GM19438 (cell line): ENCODE data around the gene TBRG4.

Experiments
- ATAC-seq: cut with Tn5 transposase; IDR thresholded peaks from one replicate; pipeline ENCODE4 v1.9.1; 2021; ENCODE audit warnings: low read depth; ENCODE audit not compliant: unreplicated experiment

Gene TBRG4

GRCh38 chr7:45099891-45100760 lies 11.4 kb downstream of the TBRG4 start:
- no peak for ATAC-seq

GRCh38 chr7:45098983-45099839 lies 12.3 kb downstream of the TBRG4 start:
- no peak for ATAC-seq

- ATAC-seq: no peak
Measured at GRCh38 chr7:45092931-45093235, 18.6 kb downstream of the TBRG4 start.

- no peak for ATAC-seq
Measured at GRCh38 chr7:45092100-45092930, 19.2 kb downstream of the TBRG4 start.

- no peak for ATAC-seq
Measured at GRCh38 chr7:45089341-45089891, 22.1 kb downstream of the TBRG4 start.

GRCh38 chr7:45088821-45089340 lies 22.6 kb downstream of the TBRG4 start, which contains the start of gene NACAD:
TSS of gene NACAD (minus strand) at chr7:45088969. CDS start at chr7:45088894, 75 bp downstream.
- ATAC-seq: no peak

GRCh38 chr7:45088146-45088701 lies 23.3 kb downstream of the TBRG4 start:
- ATAC-seq: no peak

- ATAC-seq: no peak
Measured at GRCh38 chr7:45087301-45088145, 24.0 kb downstream of the TBRG4 start.

- ATAC-seq: no peak
Measured at GRCh38 chr7:45086331-45087065, 25.0 kb downstream of the TBRG4 start.

- no peak for ATAC-seq
Measured at GRCh38 chr7:45085619-45086200, 25.8 kb downstream of the TBRG4 start.

- no peak for ATAC-seq
Measured at GRCh38 chr7:45084901-45085618, 26.4 kb downstream of the TBRG4 start.

GRCh38 chr7:45084336-45084735 lies 27.2 kb downstream of the TBRG4 start:
- ATAC-seq: no peak

GRCh38 chr7:45082831-45083331 lies 28.6 kb downstream of the TBRG4 start:
- ATAC-seq: no peak

GRCh38 chr7:45082031-45082830 lies 29.3 kb downstream of the TBRG4 start:
- no peak for ATAC-seq

GRCh38 chr7:45081670-45081974 lies 29.9 kb downstream of the TBRG4 start:
- no peak for ATAC-seq

- no peak for ATAC-seq
Measured at GRCh38 chr7:45080958-45081669, 30.4 kb downstream of the TBRG4 start.
